Right lobe of liver (tissue), 4 donors: ENCODE measurements around the gene IQSEC1.

Experiments
- CTCF ChIP-seq, 4 donors: fragments of 200-600 bp in 3 of 4; fragments of 450-650 bp in 1 of 4; IDR thresholded peaks; one replicate each; pipeline versions ENCODE4 v1.5.1 to v1.8.0; 2016 to 2022; ENCODE audit warnings: antibody characterized with exemption in 4 of 4, mild to moderate bottlenecking in 2 of 4
- POLR2A ChIP-seq: fragments of 450-650 bp; IDR thresholded peaks from one replicate; pipeline ENCODE4 v1.6.1; 2017; ENCODE audit warnings: antibody characterized with exemption, mild to moderate bottlenecking
- donor health status: DM: no; HTN: no; CAD: no.
- donor health status: DM: no; HTN: no; CAD: no.
- donor health status: DM: no; HTN: yes; CAD: no.

- TF ChIP-seq CTCF (IDR thresholded peaks at IDR 0.05) (no peak), POLR2A (no peak)
These were observed 189.0 kb downstream of the IQSEC1 start for GRCh38 chr3:12884186-12884680.
